NCI-H82 treated with DMSO at 0.1 percent for 48 hours (cell line): ENCODE results near the gene DENND4C.
"Not testable (repeated sequence)": the region's sequence is repeated elsewhere in the genome, so short reads cannot be mapped to it uniquely, and the experiment has no call there.

ENCODE experiments used
- DNase-seq: peaks from one replicate; lab custom pipeline; 2025; ENCODE audit not compliant: unreplicated experiment; lab: John Stamatoyannopoulos, UW

The DENND4C gene

GRCh38 chr9:19265602-19266001 lies 35.1 kb downstream of the DENND4C start:
- not testable (repeated sequence) for DNase-seq

GRCh38 chr9:19266778-19267384 lies 36.4 kb downstream of the DENND4C start:
- not testable (repeated sequence) for DNase-seq

- DNase-seq, result no peak
Measured at GRCh38 chr9:19269582-19269981, 39.1 kb downstream of the DENND4C start.

- DNase-seq, result no peak
Measured at GRCh38 chr9:19270421-19270949, 40.0 kb downstream of the DENND4C start.

GRCh38 chr9:19271081-19271480 lies 40.6 kb downstream of the DENND4C start:
- no peak for DNase-seq

- no peak for DNase-seq
Measured at GRCh38 chr9:19281801-19282200, 51.3 kb downstream of the DENND4C start.

- no peak for DNase-seq
Measured at GRCh38 chr9:19283072-19283710, 52.7 kb downstream of the DENND4C start.

- no peak for DNase-seq
Measured at GRCh38 chr9:19284729-19285128, 54.2 kb downstream of the DENND4C start.

- DNase-seq, result no peak
Measured at GRCh38 chr9:19286634-19287188, 56.2 kb downstream of the DENND4C start.

- no peak for DNase-seq
Measured at GRCh38 chr9:19288081-19288480, 57.6 kb downstream of the DENND4C start.

- DNase-seq, result no peak
Measured at GRCh38 chr9:19290103-19290502, 59.6 kb downstream of the DENND4C start.

- no peak for DNase-seq
Measured at GRCh38 chr9:19294219-19294618, 63.7 kb downstream of the DENND4C start.

GRCh38 chr9:19298436-19299000 lies 68.0 kb downstream of the DENND4C start:
- no peak for DNase-seq

- no peak for DNase-seq
Measured at GRCh38 chr9:19303216-19303615, 72.7 kb downstream of the DENND4C start.

GRCh38 chr9:19306568-19306967 lies 76.1 kb downstream of the DENND4C start:
- DNase-seq, result no peak

GRCh38 chr9:19310246-19310645 lies 79.8 kb downstream of the DENND4C start:
- DNase-seq, result no peak

- DNase-seq, result no peak
Measured at GRCh38 chr9:19313573-19313972, 83.1 kb downstream of the DENND4C start.

- no peak for DNase-seq
Measured at GRCh38 chr9:19320495-19320894, 90.0 kb downstream of the DENND4C start.

- no peak for DNase-seq
Measured at GRCh38 chr9:19331877-19332276, 101.4 kb downstream of the DENND4C start.

- DNase-seq, result no peak
Measured at GRCh38 chr9:19336166-19336565, 105.7 kb downstream of the DENND4C start.

- no peak for DNase-seq
Measured at GRCh38 chr9:19342947-19343346, 112.5 kb downstream of the DENND4C start.

- DNase-seq, result no peak
Measured at GRCh38 chr9:19358701-19359100, 128.2 kb downstream of the DENND4C start.
